ENCODE data around the gene ARID4A. TPM values are rescaled to one million over a fixed set of nuclear protein-coding genes. Genes with fewer than 3 reads are reported as not detected.
A peak's percentile ranks its signal among the peaks of the same experiment; 100 is the strongest.
"Not testable (repeated sequence)": the region's sequence is repeated elsewhere in the genome, so short reads cannot be mapped to it uniquely, and the experiment has no call there.

The ARID4A gene
- 10 to 100 TPM; 10.4 to 38.0 TPM for total RNA-seq

- TF ChIP-seq CTCF (IDR thresholded peaks at IDR 0.05) = no peak
- no peak for ATAC-seq (ENCODE audit: insufficient number of reproducible peaks, low FRiP score, low read depth)
- peak; percentile 70 for DNase-seq (ENCODE audit: low spot score)
- peaks cover 14% of the 10 kb centered on the region for H3K36me3 ChIP-seq
- peaks cover 11 to 29% of the 10 kb centered on the region in 2 donors for H3K4me1 ChIP-seq (ENCODE audit: control insufficient read depth in 1 of 2, low read depth in 2 of 2)
- H3K9me3 ChIP-seq = no peaks in the 10 kb centered on the region
- peak within 1 kb of the TSS; percentile 79 for H3K4me3 ChIP-seq
- peak within 1 kb of the TSS; percentile 89 to 98 for H3K27ac ChIP-seq
- H3K27me3 ChIP-seq (replicated peaks; ENCODE audit: insufficient read depth) = no peaks in the 10 kb centered on the region
Observed at GRCh38 chr14:58298477-58299400, at the start of gene ARID4A. TSS of gene ARID4A (plus strand) at chr14:58298555. CDS start at chr14:58299855, 1,300 bp downstream.

- no peaks in the 10 kb centered on the region for H3K9me3 ChIP-seq
- no peaks in the 10 kb centered on the region for H3K27me3 ChIP-seq (replicated peaks; ENCODE audit: insufficient read depth)
- DNase-seq (ENCODE audit: low spot score) (no peak), ATAC-seq (ENCODE audit: insufficient number of reproducible peaks, low FRiP score, low read depth) (no peak)
- H3K27ac ChIP-seq = no peak overlapping the region
- H3K36me3 ChIP-seq = peaks cover 13% of the 10 kb centered on the region
- H3K4me3 ChIP-seq = no peak overlapping the region
- TF ChIP-seq CTCF (IDR thresholded peaks at IDR 0.05) = no peak
- H3K4me1 ChIP-seq (ENCODE audit: control insufficient read depth in 1 of 2, low read depth in 2 of 2) = peaks cover 17 to 21% of the 10 kb centered on the region in 2 donors
Observed at GRCh38 chr14:58249611-58250010, 48.7 kb upstream of the ARID4A start.

- DNase-seq (ENCODE audit: low spot score) (no peak), ATAC-seq (ENCODE audit: insufficient number of reproducible peaks, low FRiP score, low read depth) (no peak)
- Histone ChIP-seq H3K36me3 (peaks cover 51% of the 10 kb centered on the region), H3K27ac (no peak overlapping the region), H3K9me3 (no peaks in the 10 kb centered on the region), H3K27me3 (replicated peaks; ENCODE audit: insufficient read depth) (no peaks in the 10 kb centered on the region), H3K4me3 (no peak overlapping the region), H3K4me1 (ENCODE audit: control insufficient read depth in 1 of 2, low read depth in 2 of 2) (no peaks in the 10 kb centered on the region)
- TF ChIP-seq CTCF (IDR thresholded peaks at IDR 0.05) = no peak
Observed at GRCh38 chr14:58258156-58258555, 40.2 kb upstream of the ARID4A start.

- not testable (repeated sequence) for H3K4me1 ChIP-seq (ENCODE audit: control insufficient read depth in 1 of 2, low read depth in 2 of 2)
- peaks cover 59% of the 10 kb centered on the region for H3K36me3 ChIP-seq
Observed at GRCh38 chr14:58262005-58262404, 36.4 kb upstream of the ARID4A start.

GRCh38 chr14:58265401-58265800, 33.0 kb upstream of the ARID4A start:
- no peak for TF ChIP-seq CTCF (IDR thresholded peaks at IDR 0.05)
- H3K36me3 ChIP-seq = peaks cover 70% of the 10 kb centered on the region
- no peaks in the 10 kb centered on the region for H3K27me3 ChIP-seq (replicated peaks; ENCODE audit: insufficient read depth)
- ATAC-seq (ENCODE audit: insufficient number of reproducible peaks, low FRiP score, low read depth) (no peak), DNase-seq (ENCODE audit: low spot score) (no peak)
- no peak overlapping the region for H3K4me3 ChIP-seq
- H3K4me1 ChIP-seq (ENCODE audit: control insufficient read depth in 1 of 2, low read depth in 2 of 2) = peaks cover 0 to under 1% of the 10 kb centered on the region in 2 donors
- no peak overlapping the region for H3K27ac ChIP-seq
- no peaks in the 10 kb centered on the region for H3K9me3 ChIP-seq

More at GRCh38 chr14:58262005-58262404, 36.4 kb upstream of the ARID4A start:
- not testable (repeated sequence) for ATAC-seq (ENCODE audit: insufficient number of reproducible peaks, low FRiP score, low read depth); H3K27me3 ChIP-seq (replicated peaks; ENCODE audit: insufficient read depth); H3K9me3 ChIP-seq; DNase-seq (ENCODE audit: low spot score); H3K27ac ChIP-seq; H3K4me3 ChIP-seq

Measured in thoracic aorta (tissue), 2 donors.